HG03469 (cell line): ENCODE data around the gene THSD4.
"Not testable (repeated sequence)": the region's sequence is repeated elsewhere in the genome, so short reads cannot be mapped to it uniquely, and the experiment has no call there.

Experiments
- ATAC-seq: cut with Tn5 transposase; IDR thresholded peaks from one replicate; pipeline ENCODE4 v1.9.1; 2021; ENCODE audit warnings: mild to moderate bottlenecking, moderate library complexity, moderate number of reproducible peaks; ENCODE audit not compliant: unreplicated experiment

Gene THSD4

DNA sequence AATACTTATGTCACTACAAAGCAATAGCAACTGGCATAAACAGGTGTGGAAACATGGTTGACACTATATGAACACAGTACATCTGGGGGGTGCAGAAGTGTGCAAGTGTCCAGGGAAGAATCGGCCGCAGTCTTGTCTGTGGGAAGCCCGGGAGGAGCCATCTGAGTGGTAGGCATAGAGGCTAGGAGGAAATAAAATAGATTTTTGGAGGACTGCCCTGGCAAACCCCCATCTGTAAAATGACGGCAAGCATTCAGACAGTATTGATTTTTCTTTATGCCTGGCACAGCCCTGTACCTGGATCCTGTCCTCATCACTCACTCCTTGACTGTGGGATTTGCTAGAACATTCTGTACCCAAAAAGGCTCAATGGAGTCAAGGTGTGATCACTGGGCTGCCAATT lies 31.3 kb downstream of the THSD4 start:
- no peak for ATAC-seq

DNA sequence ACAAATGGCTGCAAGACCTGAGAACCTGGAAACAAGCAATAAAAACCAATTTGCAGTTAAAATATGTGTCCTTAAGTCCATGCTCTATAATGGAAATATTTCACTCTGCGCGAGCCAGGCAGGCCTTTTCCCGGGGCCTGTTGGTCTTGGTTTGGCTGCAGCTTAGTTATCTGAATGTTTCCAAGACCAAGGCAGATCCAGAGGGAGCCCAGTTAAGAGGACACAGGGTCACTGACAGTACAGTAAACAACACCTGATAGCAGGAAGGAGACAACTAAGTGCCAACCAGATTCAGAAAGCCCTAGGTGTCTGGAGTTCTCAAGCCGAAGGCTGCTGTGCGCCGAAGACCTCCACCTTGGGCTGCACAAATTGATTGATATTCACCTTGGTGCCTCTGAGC lies 32.8 kb downstream of the THSD4 start:
- ATAC-seq: no peak

DNA sequence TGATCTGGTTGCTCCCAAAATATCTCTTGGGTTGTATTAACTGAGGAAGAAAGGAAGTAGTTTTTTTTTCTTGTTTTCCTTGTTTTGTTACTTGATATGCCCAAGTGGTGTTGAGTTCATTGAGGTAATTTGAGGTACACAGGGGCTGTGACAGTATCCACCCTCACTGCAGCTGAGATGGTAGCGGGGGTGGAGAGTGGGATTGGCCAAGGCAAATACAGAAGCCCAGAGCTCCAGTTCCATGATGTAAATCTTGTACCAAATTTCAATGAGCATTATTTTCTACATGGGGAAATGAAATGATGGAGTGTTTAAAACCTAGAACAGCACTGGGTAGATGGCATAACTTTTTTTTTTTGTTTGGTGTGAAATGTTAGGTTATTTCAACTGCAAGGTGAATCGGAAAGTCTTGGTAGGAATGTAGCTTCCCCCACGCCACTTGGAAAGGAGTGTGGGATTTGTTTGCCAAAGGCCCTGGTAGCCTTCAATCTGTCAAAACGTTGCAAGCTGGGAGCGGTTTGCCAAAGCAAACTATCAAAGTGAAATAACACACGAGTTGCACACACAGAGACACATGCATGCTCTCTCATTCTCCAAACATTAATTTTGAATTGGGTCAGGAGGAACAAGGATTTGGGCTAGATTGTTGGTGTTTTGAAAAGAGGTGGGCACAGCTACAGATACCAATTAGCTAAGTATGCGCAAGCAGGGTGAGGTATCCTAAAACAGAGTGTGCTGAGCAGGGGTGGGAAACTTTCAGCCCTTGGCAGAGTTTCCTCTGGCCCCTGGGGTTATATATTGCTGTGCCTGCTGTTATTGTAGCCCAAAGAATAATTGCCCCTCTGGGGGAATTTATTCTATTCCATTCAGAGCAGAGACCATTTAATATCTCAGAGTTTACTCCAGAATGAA lies 34.6 kb downstream of the THSD4 start:
- ATAC-seq: no peak

DNA sequence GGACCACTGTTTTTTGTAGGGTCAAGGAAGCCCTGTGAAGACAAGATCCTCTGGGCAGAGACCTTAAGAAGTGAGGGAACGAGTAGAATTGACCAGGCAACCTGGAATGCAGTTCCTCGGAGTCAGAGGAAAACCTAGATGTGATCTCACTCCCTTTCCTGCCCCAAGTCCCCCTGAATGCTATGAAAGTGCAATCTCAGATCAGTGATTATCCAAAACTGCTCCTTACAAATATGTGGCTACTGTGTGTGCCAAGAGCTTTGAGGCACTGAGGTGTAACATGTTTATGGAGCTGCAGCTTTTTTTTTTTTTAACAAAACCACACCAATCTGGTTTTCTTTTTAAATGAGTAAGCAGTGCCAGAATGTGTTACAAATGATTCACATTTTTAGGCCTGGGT lies 35.8 kb downstream of the THSD4 start:
- ATAC-seq: no peak

DNA sequence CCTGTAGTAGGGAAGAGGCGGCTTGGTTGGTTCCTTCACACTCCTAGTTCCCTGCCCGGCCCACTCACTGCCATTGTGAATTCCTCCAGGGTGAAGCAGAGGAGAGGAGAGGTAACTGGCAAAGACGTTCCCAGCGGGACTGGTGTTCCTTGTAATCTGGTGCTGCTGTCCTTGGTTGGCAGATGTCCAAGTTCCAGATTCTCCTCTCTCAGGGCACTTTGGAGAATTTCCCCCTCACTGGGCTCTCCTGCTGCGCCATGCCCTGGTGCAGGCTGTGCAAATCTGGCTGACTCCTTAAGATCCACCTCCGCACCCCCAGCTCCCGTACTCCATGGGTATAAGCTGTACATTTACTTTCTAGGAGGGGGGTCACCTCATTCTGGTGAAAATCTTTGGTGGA lies 37.3 kb downstream of the THSD4 start:
- ATAC-seq: no peak

DNA sequence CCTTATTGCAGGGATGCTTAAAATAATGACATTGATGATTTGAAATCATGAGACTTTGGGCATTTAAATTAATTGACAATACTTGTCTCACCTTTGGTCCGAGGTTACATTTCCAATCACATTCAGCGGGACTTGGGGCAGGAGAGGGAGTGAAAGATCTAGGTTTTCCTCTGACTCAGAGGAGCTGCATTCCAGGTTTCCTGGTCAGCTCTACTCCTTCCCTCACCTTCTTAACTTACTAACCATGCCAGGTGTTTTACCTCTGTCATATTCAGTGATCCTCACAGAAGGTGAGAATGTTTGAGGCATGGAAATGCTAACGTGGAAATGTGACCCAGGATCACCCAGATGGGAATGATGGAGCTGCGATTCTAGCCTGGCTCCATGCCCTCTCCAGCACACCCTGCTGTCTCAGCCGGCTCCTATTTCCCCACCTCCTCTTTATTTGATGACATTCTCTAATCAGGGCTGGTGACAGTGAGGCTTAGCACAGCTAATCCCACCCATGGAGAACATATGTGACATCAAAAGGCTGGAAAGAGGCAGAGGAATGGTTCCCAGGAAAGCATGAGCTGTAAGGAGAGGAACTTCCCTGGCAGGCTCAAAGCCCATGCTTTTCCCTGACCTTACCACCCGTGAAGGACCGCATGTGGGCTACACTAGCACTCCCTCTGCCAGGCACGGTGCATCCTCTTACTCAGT lies 38.7 kb downstream of the THSD4 start:
- no peak for ATAC-seq

DNA sequence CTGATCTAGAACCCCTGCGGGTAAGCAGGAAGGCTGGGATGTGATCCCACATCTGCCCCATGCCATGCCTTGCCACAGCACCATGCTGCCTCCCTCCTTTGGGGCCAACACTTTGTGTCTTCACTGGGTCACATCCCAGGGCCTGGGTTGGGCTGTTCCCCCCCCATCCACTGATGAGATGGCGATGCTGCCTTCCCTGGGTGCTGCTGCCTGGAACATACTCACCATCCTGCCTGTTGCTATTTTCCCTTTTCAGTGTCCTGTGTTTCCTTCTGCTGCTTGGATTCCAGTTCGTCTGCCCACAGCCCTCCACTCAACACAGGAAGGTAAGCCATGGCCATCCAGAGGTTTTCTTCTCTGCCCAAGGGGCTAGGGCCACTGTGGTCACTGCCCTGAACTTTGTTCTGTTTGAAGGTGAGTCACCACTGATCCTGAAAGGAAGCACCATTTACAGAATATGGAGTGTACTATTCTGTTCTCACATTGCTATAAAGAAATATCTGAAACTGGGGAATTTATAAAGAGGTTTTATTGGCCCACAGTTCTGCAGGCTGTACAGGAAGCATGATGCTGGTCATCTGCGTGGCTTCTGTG lies 39.4 kb downstream of the THSD4 start:
- ATAC-seq: no peak

DNA sequence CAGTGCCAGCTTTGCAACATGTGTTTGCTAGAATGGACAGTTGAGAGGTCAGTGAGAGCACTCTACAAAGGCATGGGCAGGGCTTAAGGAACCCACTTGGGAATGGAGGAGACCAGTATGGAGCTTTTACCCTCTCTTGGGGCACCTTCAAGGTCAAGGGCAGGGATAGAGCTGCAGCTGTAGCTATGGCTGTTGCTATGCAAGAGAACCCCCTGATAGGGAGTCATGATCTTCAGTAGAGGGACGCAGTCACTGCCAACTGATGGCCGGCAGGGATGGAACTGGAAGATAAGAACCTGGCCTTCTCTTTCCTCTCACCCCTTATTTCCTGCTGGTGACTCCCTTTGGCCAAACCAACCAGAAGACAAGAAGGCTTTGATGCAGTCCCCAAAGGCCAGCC lies 40.3 kb downstream of the THSD4 start:
- no peak for ATAC-seq

DNA sequence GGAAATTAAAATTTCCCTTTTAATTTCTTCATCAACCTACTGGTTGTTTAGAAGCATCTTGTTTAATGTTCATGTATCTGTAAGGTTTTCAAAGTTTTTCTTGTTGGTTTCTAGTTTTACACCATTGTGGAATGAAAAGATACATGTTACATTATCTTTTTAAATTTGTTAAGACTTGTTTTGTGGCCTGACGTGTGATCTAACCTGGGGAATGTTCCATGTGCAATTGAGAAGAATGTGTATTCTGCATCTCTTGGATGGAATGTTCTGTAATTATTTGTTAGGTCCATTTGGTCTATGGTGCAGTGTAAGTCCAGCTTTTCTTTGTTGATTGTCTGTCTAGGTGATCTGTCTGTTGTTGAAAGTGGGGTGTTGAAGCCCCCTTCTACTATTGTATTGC lies 45.7 kb downstream of the THSD4 start:
- ATAC-seq: no peak

DNA sequence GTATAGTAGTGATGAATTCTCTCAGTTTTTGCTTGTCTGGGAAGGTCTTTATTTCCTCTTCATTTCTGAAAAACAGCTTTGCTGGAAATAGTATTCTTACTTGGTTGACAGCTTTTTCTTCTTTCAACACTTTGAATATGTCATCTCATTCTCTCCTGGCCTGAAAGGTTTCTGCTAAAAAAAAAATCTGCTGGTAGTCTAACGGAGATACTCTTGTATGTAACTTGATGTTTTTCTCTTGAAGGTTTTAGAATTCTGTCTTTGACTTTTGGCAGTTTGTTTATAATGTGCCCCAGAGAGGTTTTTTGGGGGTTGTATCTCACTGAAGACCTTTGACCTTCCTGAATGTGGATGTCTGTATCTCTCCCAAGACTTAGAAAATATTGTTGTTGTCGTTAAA lies 47.0 kb downstream of the THSD4 start:
- no peak for ATAC-seq

DNA sequence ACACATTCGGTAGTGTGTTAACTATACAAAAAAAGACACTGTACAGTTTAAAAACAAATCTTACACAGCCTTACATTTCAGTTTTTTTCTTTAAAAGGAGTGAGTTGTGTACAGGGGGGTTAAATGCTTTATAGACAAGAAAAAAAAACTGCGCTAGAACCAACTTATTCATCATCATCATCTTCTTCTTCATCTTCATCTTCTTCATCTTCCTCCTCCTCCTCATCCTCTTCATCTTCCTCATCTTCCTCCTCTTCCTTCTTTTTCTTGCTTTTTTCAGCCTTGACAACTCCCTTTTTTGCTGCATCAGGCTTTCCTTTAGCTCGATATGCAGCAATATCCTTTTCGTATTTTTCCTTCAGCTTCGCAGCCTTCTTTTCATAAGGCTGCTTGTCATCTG lies 49.3 kb downstream of the THSD4 start:
- not testable (repeated sequence) for ATAC-seq

DNA sequence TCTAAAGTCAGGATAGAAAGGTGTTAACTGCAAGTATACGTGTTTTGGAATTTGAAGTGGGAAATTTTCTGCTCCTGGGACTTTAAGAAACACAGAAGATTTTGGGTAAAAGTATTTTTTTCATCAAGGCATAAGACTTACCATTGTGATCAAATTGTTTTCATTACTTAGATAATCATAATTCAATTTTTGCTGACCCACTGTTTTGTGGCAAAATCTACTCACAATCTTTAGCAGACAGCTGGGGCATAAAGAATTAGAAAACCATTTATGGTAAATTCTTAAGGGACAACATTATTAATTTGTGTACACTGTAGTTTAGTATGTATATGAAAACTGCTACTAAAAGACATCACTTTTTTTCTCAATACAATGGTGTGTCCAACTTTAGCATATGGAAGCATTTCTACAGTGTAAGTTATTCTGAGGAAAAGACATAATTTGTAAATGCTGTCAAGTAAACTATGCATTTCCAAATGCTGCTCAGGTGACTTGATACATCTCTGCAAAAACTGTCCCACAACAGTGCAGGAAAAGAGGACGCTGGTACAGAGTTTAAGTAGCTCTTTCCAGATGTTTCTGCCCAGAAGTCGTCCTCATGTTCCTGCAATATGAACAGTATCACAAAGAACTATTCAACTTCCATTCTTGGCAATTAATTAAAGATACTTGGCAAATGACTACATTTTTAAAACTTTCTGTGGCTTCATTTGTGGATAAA lies 52.3 kb downstream of the THSD4 start:
- no peak for ATAC-seq

DNA sequence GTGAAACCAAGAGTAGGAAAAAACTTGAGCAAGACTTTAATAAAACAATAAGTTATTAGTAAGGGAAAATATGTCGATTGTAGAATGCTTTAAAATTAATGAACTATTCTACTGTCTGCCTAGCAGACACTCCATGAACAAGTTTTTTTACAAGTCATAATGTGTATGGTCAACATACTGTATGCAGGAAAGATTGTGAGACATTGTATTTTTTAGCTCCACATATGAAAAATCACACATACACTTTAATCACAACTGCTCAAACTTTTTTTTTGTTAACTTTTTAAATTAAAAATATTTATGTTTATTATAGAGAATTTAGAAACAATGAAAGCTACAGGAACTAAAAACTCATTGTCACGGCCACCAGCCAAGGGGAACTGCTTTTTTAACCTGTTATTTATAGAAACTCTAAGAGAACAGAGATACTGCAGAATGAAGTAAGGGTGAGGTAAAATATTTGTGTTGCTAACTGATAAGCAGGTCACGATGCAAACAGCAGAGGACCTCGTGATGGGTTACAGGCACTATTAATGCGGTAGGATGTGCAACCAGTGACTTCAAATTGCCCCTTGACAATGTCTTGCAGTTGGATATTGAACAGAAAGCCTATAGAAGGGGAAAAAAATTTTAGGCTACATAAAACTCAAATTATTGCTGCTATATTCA lies 53.0 kb downstream of the THSD4 start:
- ATAC-seq: no peak

DNA sequence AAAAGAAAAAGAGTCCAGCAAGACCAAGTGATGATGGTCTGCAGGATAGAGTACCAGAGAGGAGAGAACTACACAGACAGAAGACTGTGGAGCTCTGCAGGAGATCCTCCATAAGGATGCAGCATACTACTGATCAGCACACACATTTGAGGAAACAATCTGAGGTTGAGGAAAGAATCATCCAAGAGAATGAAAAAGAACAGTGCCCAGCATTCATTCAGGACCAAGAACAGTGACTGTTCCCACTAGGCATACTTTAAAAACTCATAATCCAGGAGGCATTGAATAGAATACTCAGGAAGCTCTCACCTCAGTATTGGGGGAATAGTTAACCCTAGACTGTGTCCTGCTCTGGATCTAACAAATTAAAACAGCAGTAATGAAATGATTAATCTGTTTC lies 54.9 kb downstream of the THSD4 start:
- ATAC-seq: no peak

DNA sequence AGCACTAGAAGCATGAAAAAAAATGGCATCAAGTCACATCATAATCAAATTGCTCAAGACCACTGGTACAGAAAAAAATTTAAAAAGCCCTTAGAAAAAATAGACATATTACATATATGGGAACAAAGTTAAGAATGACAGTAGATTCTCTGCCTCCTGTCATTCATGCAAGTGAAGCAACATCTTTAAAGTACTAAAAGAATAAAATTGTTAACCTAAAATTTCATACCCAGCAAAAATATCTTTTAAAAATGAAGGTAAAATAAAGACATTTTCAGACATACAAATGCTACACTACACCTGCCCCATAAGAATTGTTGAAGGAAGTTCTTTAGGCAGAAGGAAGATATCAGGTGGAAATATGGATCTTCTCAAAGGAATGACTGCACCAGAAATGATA lies 55.9 kb downstream of the THSD4 start:
- no peak for ATAC-seq

DNA sequence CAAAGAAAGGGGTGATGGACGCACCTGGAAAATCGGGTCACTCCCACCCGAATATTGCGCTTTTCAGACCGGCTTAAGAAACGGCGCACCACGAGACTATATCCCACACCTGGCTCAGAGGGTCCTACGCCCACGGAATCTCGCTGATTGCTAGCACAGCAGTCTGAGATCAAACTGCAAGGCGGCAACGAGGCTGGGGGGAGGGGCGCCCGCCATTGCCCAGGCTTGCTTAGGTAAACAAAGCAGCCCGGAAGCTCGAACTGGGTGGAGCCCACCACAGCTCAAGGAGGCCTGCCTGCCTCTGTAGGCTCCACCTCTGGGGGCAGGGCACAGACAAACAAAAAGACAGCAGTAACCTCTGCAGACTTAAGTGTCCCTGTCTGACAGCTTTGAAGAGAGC lies 59.1 kb downstream of the THSD4 start:
- ATAC-seq: not testable (repeated sequence)

DNA sequence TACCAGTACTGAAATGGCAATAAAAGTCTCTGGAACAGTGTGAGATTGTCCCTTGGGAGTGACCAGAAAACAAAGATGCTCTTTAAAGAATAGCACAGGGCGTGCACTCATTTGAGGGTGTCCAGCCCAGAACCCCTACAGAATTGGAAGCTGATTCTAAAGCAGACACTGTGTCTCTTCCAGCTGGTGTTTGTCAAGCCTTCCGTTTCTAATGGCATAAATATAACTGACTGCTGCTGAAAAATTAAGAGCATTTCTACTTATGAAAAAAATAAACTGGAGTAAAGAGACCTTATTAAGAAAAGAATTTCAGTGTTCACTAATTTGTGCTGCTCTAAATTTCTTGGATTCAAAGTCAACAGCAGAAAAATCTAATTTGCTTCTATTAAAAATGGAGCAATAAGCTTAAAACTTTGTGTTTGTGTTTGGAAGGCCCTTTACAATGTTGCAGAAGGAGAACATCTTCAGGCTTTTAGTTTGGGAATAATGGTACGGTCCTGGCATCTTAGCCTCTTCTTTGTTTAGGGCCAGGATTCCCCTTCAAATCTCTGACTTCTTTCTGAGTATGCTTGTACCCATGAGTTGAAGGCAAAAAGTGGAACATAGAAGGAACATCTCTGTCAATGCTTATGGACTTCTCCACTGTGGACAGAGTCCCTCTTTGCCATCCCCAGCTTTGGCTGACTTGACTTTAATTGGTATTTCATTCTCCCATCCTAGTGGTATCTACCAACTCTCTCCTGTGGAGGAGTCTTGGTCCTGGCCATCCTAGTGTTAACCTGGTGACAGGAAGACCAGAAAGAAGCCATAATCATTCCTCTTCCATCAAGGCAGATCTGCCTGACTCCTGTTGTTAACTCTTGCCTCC lies 65.9 kb downstream of the THSD4 start:
- no peak for ATAC-seq

DNA sequence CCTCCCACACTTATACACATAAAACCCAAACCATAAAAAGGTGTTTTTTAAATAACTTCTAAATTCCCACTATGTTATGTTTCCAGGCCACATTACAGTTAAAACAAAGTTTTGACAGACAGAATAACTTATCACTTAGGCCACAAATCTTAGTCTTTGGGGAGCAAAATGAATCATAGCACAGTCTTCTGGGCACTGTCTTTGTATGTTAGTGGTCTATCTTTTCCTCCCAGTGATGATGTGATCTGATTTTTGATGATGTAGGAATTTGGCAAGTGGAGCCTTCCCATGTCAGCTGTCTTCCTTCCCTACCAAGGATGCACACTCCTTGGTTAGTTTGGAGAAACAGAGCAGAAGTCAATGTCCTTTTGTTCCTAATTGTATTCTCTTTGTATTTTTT lies 67.3 kb downstream of the THSD4 start:
- no peak for ATAC-seq

DNA sequence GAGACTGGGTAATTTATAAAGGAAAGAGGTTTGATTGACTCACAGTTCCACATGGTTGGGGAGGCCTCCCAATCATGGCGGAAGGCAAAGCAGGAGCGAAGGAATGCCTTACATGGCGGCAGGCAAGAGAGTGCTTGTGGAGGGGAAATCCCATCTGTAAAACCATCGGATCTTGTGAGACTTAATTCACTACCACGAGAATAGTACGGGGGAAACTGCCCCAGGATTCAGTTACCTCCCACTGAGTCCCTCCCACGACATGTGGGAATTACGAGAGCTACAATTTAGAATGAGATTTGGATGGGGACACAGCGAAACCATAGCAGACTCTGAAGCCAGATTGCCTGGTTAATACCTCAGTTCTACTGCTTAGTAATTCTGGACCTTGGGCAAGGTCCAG lies 67.8 kb downstream of the THSD4 start:
- no peak for ATAC-seq

DNA sequence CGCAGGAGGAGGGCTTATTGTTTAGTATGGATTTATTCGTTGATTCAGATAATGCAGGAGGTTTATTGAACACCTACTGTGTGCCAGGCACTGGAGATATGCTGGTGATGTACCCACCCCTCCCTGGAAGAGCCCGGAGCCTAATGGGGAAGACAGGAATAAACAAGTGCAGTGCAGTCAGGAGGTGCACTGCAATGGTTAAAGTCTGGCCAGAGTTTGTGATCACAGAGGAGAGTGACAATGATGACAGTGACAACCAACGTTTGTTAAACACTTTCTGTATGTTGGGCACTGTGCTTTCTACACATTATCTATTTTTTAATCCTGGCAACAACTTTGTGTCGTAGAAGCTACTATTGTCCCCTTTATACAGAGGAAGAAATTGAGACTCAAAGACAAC lies 70.4 kb downstream of the THSD4 start:
- ATAC-seq: no peak
